M059J (cell line): Measurements from ENCODE around the gene DUSP12. TPM values are rescaled to one million over a fixed set of nuclear protein-coding genes. Genes with fewer than 3 reads are reported as not detected.

Source experiments
- total RNA-seq: library from RNA; depleted of rRNA; stranded (reverse); fragments of >200 nt; shearing (Covaris generic); gene quantifications from 2 replicates; pipeline ENCODE4 v1.2.3, GENCODE V29; 2014; rRNA removed

DUSP12 gene
- total RNA-seq, 1 experiment from 2014 or later: 44.5 TPM

Other genes with a start within 250 kb of the DUSP12 start
- gene FCGR2A, start 244.3 kb upstream of the DUSP12 start, total RNA-seq: 6.6 and 7.8 TPM in 2 replicates
- 0.15 and 0.44 TPM in 2 replicates for gene HSPA6, start 225.2 kb upstream of the DUSP12 start, total RNA-seq
- gene FCGR3A, start 200.0 kb upstream of the DUSP12 start, total RNA-seq: not detected in 2 replicates
- gene FCGR3B, start 118.6 kb upstream of the DUSP12 start, total RNA-seq: 1.0 TPM in 1 of 2 replicates, not detected in the other
- gene FCGR2B, start 86.6 kb upstream of the DUSP12 start, total RNA-seq: not detected in 2 replicates
- gene FCRLA, start 42.6 kb upstream of the DUSP12 start, total RNA-seq: 1.9 and 2.0 TPM in 2 replicates
- gene FCRLB, start 28.2 kb upstream of the DUSP12 start, total RNA-seq: 2.7 and 3.2 TPM in 2 replicates
- gene ATF6, start 16.5 kb downstream of the DUSP12 start, total RNA-seq: 37.9 and 38.8 TPM in 2 replicates